GM23338 (cell line): ENCODE measurements around the gene ARL6IP5. TPM values are rescaled to one million over a fixed set of nuclear protein-coding genes. Genes with fewer than 3 reads are reported as not detected.
A peak's percentile ranks its signal among the peaks of the same experiment; 100 is the strongest.

Experiments
- ATAC-seq: fragments of 200-7000 bp; cut with Tn5 transposase; 3 replicates; pipeline ENCODE4 v1.9.1; 2020
- DNase-seq: peaks from one replicate; pipeline ENCODE4 v3.0.0-alpha.2; 2015; ENCODE audit warnings: low spot score
- H2AFZ ChIP-seq: fragments of 200-600 bp; sonication (generic); 2 replicates; pipeline ENCODE4 v1.8.0; 2016; ENCODE audit warnings: antibody characterized with exemption, mild to moderate bottlenecking, moderate library complexity
- H3F3A ChIP-seq: fragments of 200-600 bp; sonication (generic); replicated peaks from 2 replicates; pipeline ENCODE4 v1.8.0; 2017; ENCODE audit warnings: antibody characterized with exemption, mixed run types, low read depth
- H3K27ac ChIP-seq: fragments of 200-600 bp; sonication (generic); 2 replicates; pipeline ENCODE4 v1.6.1; 2016; ENCODE audit warnings: low read depth
- H3K27me3 ChIP-seq: fragments of 200-600 bp; sonication (generic); 2 replicates; pipeline ENCODE4 v1.8.0; 2016; ENCODE audit warnings: mild to moderate bottlenecking, mixed run types, moderate library complexity; ENCODE audit not compliant: insufficient read depth
- H3K36me3 ChIP-seq: fragments of 200-600 bp; sonication (generic); 2 replicates; pipeline ENCODE4 v1.8.0; 2016; ENCODE audit warnings: mild to moderate bottlenecking; ENCODE audit not compliant: insufficient read depth
- H3K4me1 ChIP-seq: fragments of 200-600 bp; sonication (generic); 2 replicates; pipeline ENCODE4 v1.8.0; 2016; ENCODE audit warnings: mild to moderate bottlenecking, moderate library complexity; ENCODE audit not compliant: insufficient read depth
- H3K4me2 ChIP-seq: fragments of 200-600 bp; sonication (generic); 2 replicates; pipeline ENCODE4 v1.7.1; 2017; ENCODE audit warnings: mixed run types
- H3K4me3 ChIP-seq: fragments of 200-600 bp; sonication (generic); 2 replicates; pipeline ENCODE4 v1.6.1; 2016; ENCODE audit warnings: mixed run types
- H3K79me2 ChIP-seq: fragments of 200-600 bp; sonication (generic); replicated peaks from 2 replicates; pipeline ENCODE4 v1.8.0; 2017; ENCODE audit warnings: mild to moderate bottlenecking; ENCODE audit not compliant: insufficient read depth
- H3K9me2 ChIP-seq: fragments of 200-600 bp; sonication (generic); 2 replicates; pipeline ENCODE4 v1.8.0; 2017; ENCODE audit not compliant: insufficient read depth
- H4K20me1 ChIP-seq: fragments of 200-600 bp; sonication (generic); replicated peaks from 2 replicates; pipeline ENCODE4 v1.8.0; 2017; ENCODE audit warnings: mild to moderate bottlenecking; ENCODE audit not compliant: insufficient read depth
- H3K27ac Mint-ChIP-seq: 2 replicates; pipeline ENCODE4 v1.8.0; 2020; ENCODE audit warnings: inconsistent platforms, mild to moderate bottlenecking, moderate library complexity, mixed read lengths
- H3K27me3 Mint-ChIP-seq: 3 replicates; pipeline ENCODE4 v1.8.0; 2022; ENCODE audit warnings: low read depth, mild to moderate bottlenecking, moderate library complexity, mixed read lengths, inconsistent platforms; ENCODE audit not compliant: insufficient read depth, poor library complexity
- H3K36me3 Mint-ChIP-seq: 3 replicates; pipeline ENCODE4 v1.8.0; 2021; ENCODE audit warnings: low read depth, mild to moderate bottlenecking, inconsistent platforms, moderate library complexity, mixed read lengths
- H3K4me1 Mint-ChIP-seq: 3 replicates; pipeline ENCODE4 v1.8.0; 2020; ENCODE audit warnings: mild to moderate bottlenecking, inconsistent platforms, mixed read lengths
- H3K4me3 Mint-ChIP-seq: 3 replicates; pipeline ENCODE4 v1.8.0; 2021; ENCODE audit warnings: moderate library complexity, mild to moderate bottlenecking, inconsistent platforms, mixed read lengths
- H3K9me3 Mint-ChIP-seq: 3 replicates; pipeline ENCODE4 v1.8.0; 2020; ENCODE audit warnings: moderate library complexity, mild to moderate bottlenecking, inconsistent platforms, mixed read lengths
- POLR2AphosphoS5 ChIP-seq: IDR thresholded peaks from 2 replicates; pipeline ENCODE4 v1.6.1; 2016; ENCODE audit warnings: antibody characterized with exemption, low read depth
- polyA plus RNA-seq: library from polyadenylated mRNA; unstranded; fragments of >200 nt; fragmentation: Nextera tagmentation; extraction: Ambion mirVana; gene quantifications from 2 replicates; pipeline ENCODE4 v1.2.1, GENCODE V29; 2016
- total RNA-seq: library from RNA; depleted of rRNA; stranded (reverse); fragments of >200 nt; shearing (Covaris generic); gene quantifications from 2 replicates; pipeline ENCODE4 v1.2.3, GENCODE V29; 2014
- TF ChIP-seq, protein P1 (sequence below), 2 experiments: fragments of 200-600 bp in 1 of 2; sonication (generic) in 1 of 2; conservative IDR thresholded peaks; 2 replicates each; pipeline versions ENCODE4 v1.5.1 to v1.6.1; 2016 to 2017; ENCODE audit warnings: antibody characterized with exemption in 2 of 2, low read depth in 2 of 2, mild to moderate bottlenecking in 2 of 2, moderate library complexity in 1 of 2
- TF ChIP-seq, protein P2 (sequence below): fragments of 250-450 bp; sonication (Bioruptor Pico); IDR thresholded peaks from 2 replicates; pipeline ENCODE4 v1.5.0; 2020; ENCODE audit warnings: mild to moderate bottlenecking, moderate library complexity

ARL6IP5 gene
- total and polyA plus RNA-seq, 2 experiments from 2014 or later = 28.8 to 39.8 TPM

DNA sequence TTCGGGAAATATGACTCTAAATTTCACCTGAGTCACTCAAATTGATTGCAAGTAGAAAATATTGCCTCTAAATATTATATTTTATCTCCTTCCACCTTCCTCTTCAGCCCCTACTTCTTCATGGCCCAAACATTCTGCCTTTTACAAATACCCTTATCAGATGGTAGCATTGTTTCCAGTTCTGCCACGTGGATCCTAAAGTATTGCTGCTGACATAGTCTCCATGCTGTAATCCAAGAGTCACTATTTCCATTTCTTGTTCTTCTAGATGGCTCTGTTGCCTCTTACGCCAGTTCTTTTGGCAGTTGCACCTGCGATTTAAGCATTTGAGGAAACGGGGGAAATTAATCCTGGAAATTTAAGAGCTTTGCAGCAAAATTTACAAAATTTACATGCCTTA, 24.1 kb downstream of the ARL6IP5 start:
- Histone ChIP-seq H3K27ac (no peak overlapping the region), H3K4me3 (no peak overlapping the region), H3K27me3 (no peaks in the 10 kb centered on the region), H3K79me2 (no peaks in the 10 kb centered on the region), H3K4me2 (no peak overlapping the region), H3K9me2 (no peaks in the 10 kb centered on the region), H3K36me3 (no peaks in the 10 kb centered on the region), H2AFZ (no peak overlapping the region), H3K4me1 (no peaks in the 10 kb centered on the region; the same call in 1 of the 2 replicates), H3F3A (no peaks in the 10 kb centered on the region), H4K20me1 (no peaks in the 10 kb centered on the region)
- Mint-ChIP-seq H3K4me1 (peaks cover 6% of the 10 kb centered on the region), H3K9me3 (no peaks in the 10 kb centered on the region), H3K27me3 (no peaks in the 10 kb centered on the region), H3K36me3 (no peaks in the 10 kb centered on the region; the same call in 2 of the 3 replicates), H3K4me3 (no peak overlapping the region), H3K27ac (no peak overlapping the region)
- no peak for DNase-seq
- ATAC-seq = no peak
- TF ChIP-seq POLR2AphosphoS5 = no peak
- TF ChIP-seq, protein P1, sequence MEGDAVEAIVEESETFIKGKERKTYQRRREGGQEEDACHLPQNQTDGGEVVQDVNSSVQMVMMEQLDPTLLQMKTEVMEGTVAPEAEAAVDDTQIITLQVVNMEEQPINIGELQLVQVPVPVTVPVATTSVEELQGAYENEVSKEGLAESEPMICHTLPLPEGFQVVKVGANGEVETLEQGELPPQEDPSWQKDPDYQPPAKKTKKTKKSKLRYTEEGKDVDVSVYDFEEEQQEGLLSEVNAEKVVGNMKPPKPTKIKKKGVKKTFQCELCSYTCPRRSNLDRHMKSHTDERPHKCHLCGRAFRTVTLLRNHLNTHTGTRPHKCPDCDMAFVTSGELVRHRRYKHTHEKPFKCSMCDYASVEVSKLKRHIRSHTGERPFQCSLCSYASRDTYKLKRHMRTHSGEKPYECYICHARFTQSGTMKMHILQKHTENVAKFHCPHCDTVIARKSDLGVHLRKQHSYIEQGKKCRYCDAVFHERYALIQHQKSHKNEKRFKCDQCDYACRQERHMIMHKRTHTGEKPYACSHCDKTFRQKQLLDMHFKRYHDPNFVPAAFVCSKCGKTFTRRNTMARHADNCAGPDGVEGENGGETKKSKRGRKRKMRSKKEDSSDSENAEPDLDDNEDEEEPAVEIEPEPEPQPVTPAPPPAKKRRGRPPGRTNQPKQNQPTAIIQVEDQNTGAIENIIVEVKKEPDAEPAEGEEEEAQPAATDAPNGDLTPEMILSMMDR (conservative IDR thresholded peaks at IDR 0.05; ENCODE audit: low read depth in 2 of 2) = no peak

DNA sequence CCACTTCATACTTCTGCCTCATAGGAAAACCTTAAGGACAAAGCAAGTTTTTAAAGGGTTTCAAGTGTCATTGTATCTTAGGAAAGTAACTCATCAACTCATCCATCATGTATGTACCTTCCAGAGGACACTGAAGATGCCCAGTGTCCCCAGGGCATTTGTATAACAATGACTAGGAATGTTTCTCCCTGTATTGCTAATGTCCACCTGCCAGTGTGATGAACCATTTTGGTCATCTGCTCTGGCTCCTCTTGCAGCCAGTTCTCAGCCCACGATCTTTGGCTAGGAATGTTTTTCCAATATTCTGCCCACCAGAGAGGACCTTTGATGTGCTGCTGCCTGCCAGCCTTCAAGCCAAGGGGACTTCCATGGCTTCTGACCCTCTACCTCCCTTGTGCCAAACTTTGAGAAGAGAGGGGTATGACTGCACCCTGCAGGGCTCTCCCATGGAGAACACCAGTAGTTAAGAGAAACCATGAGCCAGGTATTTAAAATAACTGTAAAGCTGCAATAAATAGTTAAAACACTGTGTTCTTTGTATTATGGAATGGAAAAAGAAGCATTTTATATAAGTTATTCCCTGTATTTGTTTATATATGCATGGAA, 26.3 kb downstream of the ARL6IP5 start:
- Histone ChIP-seq H3K79me2 (no peaks in the 10 kb centered on the region), H3K36me3 (no peaks in the 10 kb centered on the region), H3K4me1 (no peaks in the 10 kb centered on the region; the same call in 1 of the 2 replicates), H3K27ac (no peak overlapping the region), H4K20me1 (no peaks in the 10 kb centered on the region), H3K4me3 (no peak overlapping the region), H3K9me2 (no peaks in the 10 kb centered on the region), H3K27me3 (no peaks in the 10 kb centered on the region), H3F3A (no peaks in the 10 kb centered on the region), H3K4me2 (no peak overlapping the region), H2AFZ (no peak overlapping the region)
- Mint-ChIP-seq H3K36me3 (no peaks in the 10 kb centered on the region), H3K4me1 (peaks cover 6% of the 10 kb centered on the region), H3K9me3 (no peaks in the 10 kb centered on the region), H3K27me3 (no peaks in the 10 kb centered on the region), H3K27ac (no peak overlapping the region), H3K4me3 (no peak overlapping the region)
- no peak; the same call in 2 of the 3 replicates for ATAC-seq
- peak; percentile 32 for DNase-seq
- TF ChIP-seq, protein P2, sequence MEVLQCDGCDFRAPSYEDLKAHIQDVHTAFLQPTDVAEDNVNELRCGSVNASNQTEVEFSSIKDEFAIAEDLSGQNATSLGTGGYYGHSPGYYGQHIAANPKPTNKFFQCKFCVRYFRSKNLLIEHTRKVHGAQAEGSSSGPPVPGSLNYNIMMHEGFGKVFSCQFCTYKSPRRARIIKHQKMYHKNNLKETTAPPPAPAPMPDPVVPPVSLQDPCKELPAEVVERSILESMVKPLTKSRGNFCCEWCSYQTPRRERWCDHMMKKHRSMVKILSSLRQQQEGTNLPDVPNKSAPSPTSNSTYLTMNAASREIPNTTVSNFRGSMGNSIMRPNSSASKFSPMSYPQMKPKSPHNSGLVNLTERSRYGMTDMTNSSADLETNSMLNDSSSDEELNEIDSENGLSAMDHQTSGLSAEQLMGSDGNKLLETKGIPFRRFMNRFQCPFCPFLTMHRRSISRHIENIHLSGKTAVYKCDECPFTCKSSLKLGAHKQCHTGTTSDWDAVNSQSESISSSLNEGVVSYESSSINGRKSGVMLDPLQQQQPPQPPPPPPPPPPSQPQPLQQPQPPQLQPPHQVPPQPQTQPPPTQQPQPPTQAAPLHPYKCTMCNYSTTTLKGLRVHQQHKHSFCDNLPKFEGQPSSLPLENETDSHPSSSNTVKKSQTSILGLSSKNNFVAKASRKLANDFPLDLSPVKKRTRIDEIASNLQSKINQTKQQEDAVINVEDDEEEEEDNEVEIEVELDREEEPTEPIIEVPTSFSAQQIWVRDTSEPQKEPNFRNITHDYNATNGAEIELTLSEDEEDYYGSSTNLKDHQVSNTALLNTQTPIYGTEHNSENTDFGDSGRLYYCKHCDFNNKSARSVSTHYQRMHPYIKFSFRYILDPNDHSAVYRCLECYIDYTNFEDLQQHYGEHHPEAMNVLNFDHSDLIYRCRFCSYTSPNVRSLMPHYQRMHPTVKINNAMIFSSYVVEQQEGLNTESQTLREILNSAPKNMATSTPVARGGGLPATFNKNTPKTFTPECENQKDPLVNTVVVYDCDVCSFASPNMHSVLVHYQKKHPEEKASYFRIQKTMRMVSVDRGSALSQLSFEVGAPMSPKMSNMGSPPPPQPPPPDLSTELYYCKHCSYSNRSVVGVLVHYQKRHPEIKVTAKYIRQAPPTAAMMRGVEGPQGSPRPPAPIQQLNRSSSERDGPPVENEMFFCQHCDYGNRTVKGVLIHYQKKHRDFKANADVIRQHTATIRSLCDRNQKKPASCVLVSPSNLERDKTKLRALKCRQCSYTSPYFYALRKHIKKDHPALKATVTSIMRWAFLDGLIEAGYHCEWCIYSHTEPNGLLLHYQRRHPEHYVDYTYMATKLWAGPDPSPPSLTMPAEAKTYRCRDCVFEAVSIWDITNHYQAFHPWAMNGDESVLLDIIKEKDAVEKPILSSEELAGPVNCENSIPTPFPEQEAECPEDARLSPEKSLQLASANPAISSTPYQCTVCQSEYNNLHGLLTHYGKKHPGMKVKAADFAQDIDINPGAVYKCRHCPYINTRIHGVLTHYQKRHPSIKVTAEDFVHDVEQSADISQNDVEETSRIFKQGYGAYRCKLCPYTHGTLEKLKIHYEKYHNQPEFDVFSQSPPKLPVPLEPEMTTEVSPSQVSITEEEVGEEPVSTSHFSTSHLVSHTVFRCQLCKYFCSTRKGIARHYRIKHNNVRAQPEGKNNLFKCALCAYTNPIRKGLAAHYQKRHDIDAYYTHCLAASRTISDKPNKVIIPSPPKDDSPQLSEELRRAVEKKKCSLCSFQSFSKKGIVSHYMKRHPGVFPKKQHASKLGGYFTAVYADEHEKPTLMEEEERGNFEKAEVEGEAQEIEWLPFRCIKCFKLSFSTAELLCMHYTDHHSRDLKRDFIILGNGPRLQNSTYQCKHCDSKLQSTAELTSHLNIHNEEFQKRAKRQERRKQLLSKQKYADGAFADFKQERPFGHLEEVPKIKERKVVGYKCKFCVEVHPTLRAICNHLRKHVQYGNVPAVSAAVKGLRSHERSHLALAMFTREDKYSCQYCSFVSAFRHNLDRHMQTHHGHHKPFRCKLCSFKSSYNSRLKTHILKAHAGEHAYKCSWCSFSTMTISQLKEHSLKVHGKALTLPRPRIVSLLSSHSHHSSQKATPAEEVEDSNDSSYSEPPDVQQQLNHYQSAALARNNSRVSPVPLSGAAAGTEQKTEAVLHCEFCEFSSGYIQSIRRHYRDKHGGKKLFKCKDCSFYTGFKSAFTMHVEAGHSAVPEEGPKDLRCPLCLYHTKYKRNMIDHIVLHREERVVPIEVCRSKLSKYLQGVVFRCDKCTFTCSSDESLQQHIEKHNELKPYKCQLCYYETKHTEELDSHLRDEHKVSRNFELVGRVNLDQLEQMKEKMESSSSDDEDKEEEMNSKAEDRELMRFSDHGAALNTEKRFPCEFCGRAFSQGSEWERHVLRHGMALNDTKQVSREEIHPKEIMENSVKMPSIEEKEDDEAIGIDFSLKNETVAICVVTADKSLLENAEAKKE (CRISPR knock-in tag) = no peak
